Gastrocnemius medialis (tissue), 4 donors: ENCODE data around the gene KRT78.

ENCODE experiments used
- CTCF ChIP-seq, 5 experiments: fragments of 450-650 bp in 3 of 5; fragments of 200-600 bp in 2 of 5; sonication (generic) in 2 of 5; IDR thresholded peaks in 4 of 5; conservative IDR thresholded peaks in 1 of 5; 1 replicate in 4 of 5; 2 replicates in 1 of 5; pipeline ENCODE4 v1.5.1; 2016 to 2019; ENCODE audit warnings: antibody characterized with exemption in 5 of 5, mild to moderate bottlenecking in 3 of 5, moderate library complexity in 3 of 5
- POLR2A ChIP-seq, 2 donors: fragments of 450-650 bp; IDR thresholded peaks; one replicate each; pipeline ENCODE4 v1.6.1; 2017; ENCODE audit warnings: antibody characterized with exemption in 2 of 2, mild to moderate bottlenecking in 2 of 2, moderate library complexity in 2 of 2

- TF ChIP-seq CTCF (IDR thresholded peaks at IDR 0.05 in 4 of 5, conservative IDR thresholded peaks at IDR 0.05 in 1 of 5) (no peak), POLR2A (IDR thresholded peaks at IDR 0.05) (no peak)
Observed at GRCh38 chr12:52831251-52831650, 17.5 kb downstream of the KRT78 start.
